SK-N-SH (cell line): ENCODE results near the gene RREB1. TPM values are rescaled to one million over a fixed set of nuclear protein-coding genes. Genes with fewer than 3 reads are reported as not detected.

Experiments used
- CTCF ChIA-PET: fragments of 300-600, 350-600 bp; formaldehyde crosslinking; extraction: SDS; loops from one replicate; lab custom pipeline; 2021; lab: Yijun Ruan, JAX
- POLR2A ChIA-PET: fragments of 350-600 bp; sonication (Branson Sonifier 250); formaldehyde crosslinking; extraction: SDS; loops from one replicate; lab custom pipeline; 2020; ENCODE audit warnings: antibody characterized with exemption, inconsistent platforms; lab: Yijun Ruan, JAX
- DNase-seq: peaks from one replicate; pipeline ENCODE4 v3.0.0; 2012
- H2AFZ ChIP-seq: fragments of 200-600 bp; sonication (generic); 2 replicates; pipeline ENCODE4 v1.8.1; 2016; ENCODE audit warnings: antibody characterized with exemption, mild to moderate bottlenecking, low read depth
- H3F3A ChIP-seq: fragments of 200-600 bp; sonication (generic); replicated peaks from 2 replicates; pipeline ENCODE3; 2016; ENCODE audit warnings: antibody characterized with exemption, mild to moderate bottlenecking; ENCODE audit not compliant: insufficient read depth
- H3K27ac ChIP-seq, 2 experiments: fragments of 200-500 bp in 1 of 2; fragments of 200-600 bp in 1 of 2; sonication (Bioruptor generic) in 1 of 2; sonication (generic), shearing (Covaris generic) in 1 of 2; 2 replicates each; pipeline versions ENCODE4 v1.5.1 to v1.6.1; 2014 to 2016; ENCODE audit warnings: low read depth in 2 of 2, inconsistent platforms in 1 of 2, low read length in 1 of 2, mild to moderate bottlenecking in 1 of 2, mixed read lengths in 1 of 2
- H3K27me3 ChIP-seq: fragments of 200-600 bp; sonication (generic), shearing (Covaris generic); 2 replicates; pipeline ENCODE4 v1.6.1; 2016; ENCODE audit warnings: mixed run types; ENCODE audit not compliant: insufficient read depth
- H3K36me3 ChIP-seq, 2 experiments: fragments of 200-500 bp in 1 of 2; fragments of 200-600 bp in 1 of 2; sonication (Bioruptor generic) in 1 of 2; sonication (generic) in 1 of 2; replicated peaks in 1 of 2; 2 replicates each; pipeline versions ENCODE3 to v1.5.1; 2014 to 2016; ENCODE audit warnings: low read length in 1 of 2, mild to moderate bottlenecking in 1 of 2; ENCODE audit not compliant: insufficient read depth in 2 of 2, control insufficient read depth in 1 of 2
- H3K4me1 ChIP-seq, 2 experiments: fragments of 200-500 bp in 1 of 2; fragments of 200-600 bp in 1 of 2; sonication (Bioruptor generic) in 1 of 2; sonication (generic), shearing (Covaris generic) in 1 of 2; 2 replicates each; pipeline versions ENCODE4 v1.5.1 to v1.6.1; 2014 to 2016; ENCODE audit warnings: low read depth in 1 of 2, low read length in 1 of 2, mixed run types in 1 of 2; ENCODE audit not compliant: insufficient read depth in 2 of 2, control insufficient read depth in 1 of 2
- H3K4me2 ChIP-seq: fragments of 200-600 bp; sonication (generic), shearing (Covaris generic); 2 replicates; pipeline ENCODE4 v1.6.1; 2017; ENCODE audit warnings: mixed run types
- H3K4me3 ChIP-seq, 2 experiments: fragments of 200-500 bp in 1 of 2; fragments of 200-600 bp in 1 of 2; sonication (Bioruptor generic) in 1 of 2; sonication (generic), shearing (Covaris generic) in 1 of 2; 2 replicates each; pipeline versions ENCODE4 v1.5.1 to v1.8.1; 2014 to 2016; ENCODE audit warnings: low read depth in 2 of 2, inconsistent platforms in 1 of 2, low read length in 1 of 2, mild to moderate bottlenecking in 1 of 2, mixed read lengths in 1 of 2, moderate library complexity in 1 of 2
- H3K79me2 ChIP-seq: fragments of 200-600 bp; sonication (generic); 2 replicates; pipeline ENCODE4 v1.8.1; 2017; ENCODE audit warnings: mild to moderate bottlenecking; ENCODE audit not compliant: insufficient read depth
- H3K9ac ChIP-seq: fragments of 200-600 bp; sonication (generic); 2 replicates; pipeline ENCODE4 v1.6.1; 2017; ENCODE audit warnings: mixed run types
- H3K9me2 ChIP-seq: fragments of 200-600 bp; sonication (generic); 2 replicates; pipeline ENCODE4 v1.6.1; 2017; ENCODE audit warnings: mixed run types
- H3K9me3 ChIP-seq: fragments of 200-600 bp; sonication (generic); 2 replicates; pipeline ENCODE4 v1.6.1; 2017; ENCODE audit warnings: mixed run types, mild to moderate bottlenecking, moderate library complexity
- H4K20me1 ChIP-seq: fragments of 200-600 bp; sonication (generic); 2 replicates; pipeline ENCODE4 v1.6.1; 2017; ENCODE audit warnings: mild to moderate bottlenecking, mixed run types; ENCODE audit not compliant: insufficient read depth
- EP300 ChIP-seq, 2 experiments: IDR thresholded peaks; 2 replicates each; pipeline versions ENCODE4 v1.4.0 to v1.6.1; 2012; ENCODE audit warnings: borderline replicate concordance in 1 of 2, low read depth in 1 of 2, low read length in 1 of 2
- FOSL2 ChIP-seq: IDR thresholded peaks from 2 replicates; pipeline ENCODE4 v1.4.0; 2012; ENCODE audit warnings: low read depth, mild to moderate bottlenecking, moderate library complexity, borderline replicate concordance
- FOXM1 ChIP-seq: IDR thresholded peaks from 2 replicates; pipeline ENCODE4 v1.4.0; 2012; ENCODE audit warnings: low read depth, mild to moderate bottlenecking
- GATA2 ChIP-seq: sonication (generic); formaldehyde crosslinking; IDR thresholded peaks from 2 replicates; pipeline ENCODE4 v1.5.0; 2020; ENCODE audit warnings: mild to moderate bottlenecking, missing genetic modification reagents
- NFIC ChIP-seq: IDR thresholded peaks from 2 replicates; pipeline ENCODE4 v1.4.0; 2012; ENCODE audit warnings: borderline replicate concordance
- PBX3 ChIP-seq: IDR thresholded peaks from 2 replicates; pipeline ENCODE4; 2012
- SIN3A ChIP-seq: IDR thresholded peaks from 2 replicates; pipeline ENCODE4 v1.6.1; 2012; ENCODE audit warnings: low read depth, mild to moderate bottlenecking, low read length, moderate library complexity, borderline replicate concordance
- TEAD4 ChIP-seq: IDR thresholded peaks from 2 replicates; pipeline ENCODE4 v1.4.0; 2012; ENCODE audit warnings: mild to moderate bottlenecking, borderline replicate concordance; ENCODE audit not compliant: insufficient read depth
- ZBTB33 ChIP-seq: IDR thresholded peaks from 2 replicates; pipeline ENCODE4 v1.4.0; 2012; ENCODE audit warnings: low read depth, borderline replicate concordance
- WGBS: methylation state at CpG from one replicate; pipeline ENCODE4 v1.1.6; 2017; ENCODE audit warnings: low lambda C conversion rate; 5-methylcytosine and 5-hydroxymethylcytosine counted together
- polyA plus RNA-seq, 3 experiments: library from polyadenylated mRNA; depleted of rRNA; stranded (reverse); fragments of >200 nt; gene quantifications; 2 replicates each; pipeline ENCODE4 v1.2.3, GENCODE V29; 2012
- TF ChIP-seq, protein P1 (sequence below): fragments of 150-350 bp; IDR thresholded peaks from 2 replicates; pipeline ENCODE4 v1.6.1; 2016; ENCODE audit warnings: mild to moderate bottlenecking, low read depth, low read length

Gene RREB1
- polyA plus RNA-seq, 1 of the 3 experiments (the other 2 are of a cell fraction), result 2.0 TPM

GRCh38 chr6:7282097-7282906, 174.5 kb downstream of the RREB1 start:
- Histone ChIP-seq H3K9ac (no peak overlapping the region), H4K20me1 (no peaks in the 10 kb centered on the region), H3K79me2 (no peaks in the 10 kb centered on the region), H2AFZ (no peak overlapping the region), H3K4me1 (no peaks in the 10 kb centered on the region), H3F3A (no peaks in the 10 kb centered on the region), H3K36me3 (peaks cover 21 to 24% of the 10 kb centered on the region in 2 experiments), H3K27ac (no peak overlapping the region), H3K9me3 (no peaks in the 10 kb centered on the region), H3K4me3 (no peak overlapping the region), H3K9me2 (no peaks in the 10 kb centered on the region), H3K27me3 (no peaks in the 10 kb centered on the region), H3K4me2 (no peak overlapping the region)
- POLR2A ChIA-PET, result no interaction called here
- no peak for DNase-seq
- no peak for TF ChIP-seq FOSL2
- no peak for TF ChIP-seq FOXM1
- TF ChIP-seq EP300 (IDR thresholded peaks at IDR 0.05; ENCODE audit: borderline replicate concordance in 1 of 2, low read depth in 1 of 2, low read length in 1 of 2), result no peak
- CTCF ChIA-PET, result interaction anchor here (0.9 to 1.9 kb wide), 2 partner anchors 332 to 334 kb away, joined by 3 to 5 read pairs; no protein-coding TSS in a partner anchor
- 95% methylated on average over 9 of the region's 10 CpGs for WGBS

DNA sequence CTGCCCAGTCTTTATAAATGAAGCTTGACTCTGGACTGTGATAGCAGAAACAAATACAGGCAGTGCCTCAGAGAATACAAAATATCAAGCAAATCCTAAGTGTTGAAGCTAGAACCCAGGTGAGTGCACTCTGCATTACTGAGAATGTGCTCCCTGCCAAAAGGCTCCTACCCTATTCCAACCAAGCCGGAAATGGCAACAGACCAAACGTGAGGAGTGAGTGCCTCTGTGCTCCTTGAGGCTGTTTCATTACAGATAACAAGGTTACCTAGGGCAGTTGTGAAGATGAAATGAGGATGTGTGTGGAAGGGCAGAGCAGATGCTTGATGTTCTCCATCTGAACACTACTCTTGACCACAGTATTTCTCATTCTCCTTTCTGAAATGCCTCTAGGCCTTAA, 175.9 kb downstream of the RREB1 start:
- Histone ChIP-seq H3K79me2 (no peaks in the 10 kb centered on the region), H3K4me3 (no peak overlapping the region), H3K9me2 (no peaks in the 10 kb centered on the region), H4K20me1 (no peaks in the 10 kb centered on the region), H3K27me3 (no peaks in the 10 kb centered on the region), H3K4me1 (no peaks in the 10 kb centered on the region), H2AFZ (no peak overlapping the region), H3K4me2 (no peak overlapping the region), H3F3A (no peaks in the 10 kb centered on the region), H3K9ac (no peak overlapping the region), H3K27ac (no peak overlapping the region), H3K9me3 (no peaks in the 10 kb centered on the region), H3K36me3 (peaks cover 34 to 38% of the 10 kb centered on the region in 2 experiments)
- no peak for DNase-seq
- CTCF ChIA-PET, result interaction anchor here (1.9 to 3.5 kb wide), 2 partner anchors 8 to 332 kb away, joined by 5 to 22 read pairs; no protein-coding TSS in a partner anchor
- 81% methylated on average over 2 of the region's 2 CpGs for WGBS
- POLR2A ChIA-PET, result no interaction called here
- TF ChIP-seq EP300 (IDR thresholded peaks at IDR 0.05; ENCODE audit: borderline replicate concordance in 1 of 2, low read depth in 1 of 2, low read length in 1 of 2) (no peak), PBX3 (no peak), GATA2 (CRISPR knock-in tag) (no peak), NFIC (no peak)

DNA sequence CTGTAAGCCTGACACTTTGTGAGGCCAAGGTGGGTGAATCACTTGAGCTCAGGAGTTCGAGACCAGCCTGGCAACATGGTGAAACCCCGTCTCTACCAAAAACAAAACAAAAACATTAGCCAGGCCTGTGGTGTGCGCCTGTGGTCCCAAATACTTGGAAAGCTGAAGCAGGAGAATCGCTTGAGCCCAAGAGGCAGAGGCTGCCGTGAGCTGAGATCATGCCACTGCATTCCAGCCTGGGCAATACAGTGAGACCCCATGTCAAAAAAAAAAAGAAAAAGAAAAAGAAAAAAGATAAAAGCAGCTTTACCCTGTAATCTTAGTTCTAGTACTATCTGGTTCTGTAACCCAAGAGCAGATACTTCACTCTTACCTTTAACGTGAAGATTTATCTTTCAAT, 177.7 kb downstream of the RREB1 start:
- H3K9me3 ChIP-seq, result no peaks in the 10 kb centered on the region
- H3K36me3 ChIP-seq, result peaks cover 52 to 55% of the 10 kb centered on the region in 2 experiments
- ChIA-PET CTCF (interaction anchor here (3.5 kb wide), 1 partner anchor 10 kb away, joined by 22 read pairs; no protein-coding TSS in a partner anchor), POLR2A (no interaction called here)
- H3K27me3 ChIP-seq, result no peaks in the 10 kb centered on the region
- H3K9me2 ChIP-seq, result no peaks in the 10 kb centered on the region
- H3K4me3 ChIP-seq, result no peak overlapping the region
- DNase-seq, result no peak
- 98% methylated on average over 6 of the region's 6 CpGs for WGBS
- no peaks in the 10 kb centered on the region for H3K79me2 ChIP-seq
- H3K4me2 ChIP-seq, result no peak overlapping the region
- H4K20me1 ChIP-seq, result no peaks in the 10 kb centered on the region
- peaks cover 8% of the 10 kb centered on the region for H3F3A ChIP-seq
- no peak overlapping the region for H3K27ac ChIP-seq
- TF ChIP-seq ZBTB33, result no peak
- TF ChIP-seq SIN3A, result no peak
- TF ChIP-seq, protein P1, sequence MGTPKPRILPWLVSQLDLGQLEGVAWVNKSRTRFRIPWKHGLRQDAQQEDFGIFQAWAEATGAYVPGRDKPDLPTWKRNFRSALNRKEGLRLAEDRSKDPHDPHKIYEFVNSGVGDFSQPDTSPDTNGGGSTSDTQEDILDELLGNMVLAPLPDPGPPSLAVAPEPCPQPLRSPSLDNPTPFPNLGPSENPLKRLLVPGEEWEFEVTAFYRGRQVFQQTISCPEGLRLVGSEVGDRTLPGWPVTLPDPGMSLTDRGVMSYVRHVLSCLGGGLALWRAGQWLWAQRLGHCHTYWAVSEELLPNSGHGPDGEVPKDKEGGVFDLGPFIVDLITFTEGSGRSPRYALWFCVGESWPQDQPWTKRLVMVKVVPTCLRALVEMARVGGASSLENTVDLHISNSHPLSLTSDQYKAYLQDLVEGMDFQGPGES, result no peak
- TF ChIP-seq TEAD4, result no peak
- no peaks in the 10 kb centered on the region for H3K4me1 ChIP-seq
- no peak overlapping the region for H2AFZ ChIP-seq
- H3K9ac ChIP-seq, result no peak overlapping the region
